ENCODE results near the gene MOGAT3.

GRCh38 chr7:101207459-101207858, 6.6 kb upstream of the MOGAT3 start:
- TF ChIP-seq CTCF (optimal IDR thresholded peaks at IDR 0.05 in 1 of 3, IDR thresholded peaks at IDR 0.05 in 1 of 3, conservative IDR thresholded peaks at IDR 0.05 in 1 of 3; ENCODE audit: extremely low read depth in 1 of 3, insufficient read depth in 2 of 3, low read length in 3 of 3) (no peak), EZH2 (IDR thresholded peaks at IDR 0.05; ENCODE audit: low read length) (no peak)

Data from keratinocyte (primary cell).